ENCODE results near the gene CEP89.

Gene CEP89

GRCh38 chr19:32864318-32865007, 107.3 kb downstream of the CEP89 start:
- Histone ChIP-seq H3K4me2 (ENCODE audit: low read length) (no peak overlapping the region), H3F3A (ENCODE audit: insufficient read depth, low read length) (no peaks in the 10 kb centered on the region), H3K9me2 (ENCODE audit: low read depth, low read length) (no peaks in the 10 kb centered on the region), H3K4me1 (ENCODE audit: insufficient read depth, low read length, severe bottlenecking) (no peaks in the 10 kb centered on the region), H3K4me3 (ENCODE audit: low read depth, low read length, poor library complexity, severe bottlenecking) (no peak overlapping the region), H4K20me1 (ENCODE audit: insufficient read depth, low read length) (no peaks in the 10 kb centered on the region), H3K9me3 (ENCODE audit: low read length) (no peaks in the 10 kb centered on the region), H3K27ac (ENCODE audit: low read depth, low read length, poor library complexity, severe bottlenecking) (no peak overlapping the region), H2AFZ (ENCODE audit: low read length) (no peak overlapping the region), H3K79me2 (ENCODE audit: insufficient read depth, low read length) (no peaks in the 10 kb centered on the region), H3K36me3 (ENCODE audit: insufficient read depth, low read length) (no peaks in the 10 kb centered on the region), H3K9ac (ENCODE audit: low read length) (no peak overlapping the region), H3K27me3 (ENCODE audit: insufficient read depth, low read length) (no peaks in the 10 kb centered on the region)
- TF ChIP-seq CTCF (IDR thresholded peaks at IDR 0.05; ENCODE audit: low read length) (no peak), EZH2 (IDR thresholded peaks at IDR 0.05; ENCODE audit: borderline replicate concordance, low read length) (no peak)

GRCh38 chr19:32863841-32864240, 107.9 kb downstream of the CEP89 start:
- TF ChIP-seq CTCF (IDR thresholded peaks at IDR 0.05; ENCODE audit: low read length) (no peak), EZH2 (IDR thresholded peaks at IDR 0.05; ENCODE audit: borderline replicate concordance, low read length) (no peak)
- Histone ChIP-seq H3K9ac (ENCODE audit: low read length) (no peak overlapping the region), H3K4me1 (ENCODE audit: insufficient read depth, low read length, severe bottlenecking) (no peaks in the 10 kb centered on the region), H4K20me1 (ENCODE audit: insufficient read depth, low read length) (no peaks in the 10 kb centered on the region), H3K4me3 (ENCODE audit: low read depth, low read length, poor library complexity, severe bottlenecking) (no peak overlapping the region), H3K36me3 (ENCODE audit: insufficient read depth, low read length) (no peaks in the 10 kb centered on the region), H3K9me3 (ENCODE audit: low read length) (no peaks in the 10 kb centered on the region), H2AFZ (ENCODE audit: low read length) (no peak overlapping the region), H3K27me3 (ENCODE audit: insufficient read depth, low read length) (no peaks in the 10 kb centered on the region), H3F3A (ENCODE audit: insufficient read depth, low read length) (no peaks in the 10 kb centered on the region), H3K27ac (ENCODE audit: low read depth, low read length, poor library complexity, severe bottlenecking) (no peak overlapping the region), H3K4me2 (ENCODE audit: low read length) (no peak overlapping the region), H3K9me2 (ENCODE audit: low read depth, low read length) (no peaks in the 10 kb centered on the region), H3K79me2 (ENCODE audit: insufficient read depth, low read length) (no peaks in the 10 kb centered on the region)

GRCh38 chr19:32863301-32863700, 108.5 kb downstream of the CEP89 start:
- TF ChIP-seq EZH2 (IDR thresholded peaks at IDR 0.05; ENCODE audit: borderline replicate concordance, low read length) (no peak), CTCF (IDR thresholded peaks at IDR 0.05; ENCODE audit: low read length) (no peak)

More at GRCh38 chr19:32863301-32863700, 108.5 kb downstream of the CEP89 start:
- Histone ChIP-seq H3K4me3 (ENCODE audit: low read depth, low read length, poor library complexity, severe bottlenecking) (no peak overlapping the region), H3K36me3 (ENCODE audit: insufficient read depth, low read length) (no peaks in the 10 kb centered on the region), H3K4me1 (ENCODE audit: insufficient read depth, low read length, severe bottlenecking) (no peaks in the 10 kb centered on the region), H3K27ac (ENCODE audit: low read depth, low read length, poor library complexity, severe bottlenecking) (no peak overlapping the region), H3K9me2 (ENCODE audit: low read depth, low read length) (no peaks in the 10 kb centered on the region), H2AFZ (ENCODE audit: low read length) (no peak overlapping the region), H4K20me1 (ENCODE audit: insufficient read depth, low read length) (no peaks in the 10 kb centered on the region), H3F3A (ENCODE audit: insufficient read depth, low read length) (no peaks in the 10 kb centered on the region), H3K79me2 (ENCODE audit: insufficient read depth, low read length) (no peaks in the 10 kb centered on the region), H3K4me2 (ENCODE audit: low read length) (no peak overlapping the region), H3K9ac (ENCODE audit: low read length) (no peak overlapping the region), H3K27me3 (ENCODE audit: insufficient read depth, low read length) (no peaks in the 10 kb centered on the region), H3K9me3 (ENCODE audit: low read length) (no peaks in the 10 kb centered on the region)
